GM18517 (cell line): ENCODE measurements around the gene RPUSD1.
"Not testable (repeated sequence)": the region's sequence is repeated elsewhere in the genome, so short reads cannot be mapped to it uniquely, and the experiment has no call there.

Experiments
- ATAC-seq: cut with Tn5 transposase; IDR thresholded peaks from one replicate; pipeline ENCODE4 v1.9.1; 2021; ENCODE audit warnings: mild to moderate bottlenecking, moderate library complexity; ENCODE audit not compliant: unreplicated experiment

RPUSD1 gene

GRCh38 chr16:751152-752006, 36.8 kb downstream of the RPUSD1 start:
- ATAC-seq, result no peak

DNA sequence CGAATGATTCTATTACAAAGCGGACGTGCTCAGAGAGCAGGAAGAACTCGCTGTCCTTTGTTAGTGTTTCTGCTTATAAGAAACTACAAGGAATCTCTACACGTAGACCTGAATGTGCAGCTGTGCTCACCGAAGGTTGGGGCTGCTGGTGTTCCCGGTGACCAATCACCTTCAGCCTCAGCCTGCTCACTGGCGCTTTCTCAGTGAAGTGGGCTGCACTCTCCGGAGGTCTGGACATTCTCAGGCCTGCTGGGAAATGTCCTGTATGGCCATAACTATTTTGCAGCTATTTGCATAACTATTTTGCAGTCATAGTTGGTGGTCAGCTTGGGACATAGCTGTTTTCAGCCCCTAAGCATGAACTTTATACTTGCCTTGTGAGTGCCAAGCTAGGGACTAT, 37.7 kb downstream of the RPUSD1 start:
- no peak for ATAC-seq

DNA sequence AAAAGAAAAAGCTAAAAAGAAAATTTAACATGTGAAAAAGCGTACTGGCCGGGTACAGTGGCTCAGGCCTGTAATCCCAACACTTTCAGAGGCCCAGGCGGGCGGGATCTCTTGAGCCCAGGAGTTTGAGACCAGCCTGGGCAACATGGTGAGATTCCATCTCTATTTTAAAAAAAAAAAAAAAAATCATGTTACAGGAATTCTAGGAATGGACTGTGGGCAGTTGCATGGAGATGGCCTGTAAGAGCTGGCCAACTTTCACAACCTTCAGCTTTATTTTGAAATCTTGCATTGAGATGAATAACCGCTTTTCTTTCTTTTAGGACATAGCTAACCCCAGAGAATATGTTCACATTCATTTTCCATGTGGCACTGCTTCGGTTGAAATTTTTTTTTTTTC, 39.2 kb downstream of the RPUSD1 start:
- no peak for ATAC-seq

- ATAC-seq, result no peak
These were observed 40.0 kb downstream of the RPUSD1 start for GRCh38 chr16:747978-748746.

DNA sequence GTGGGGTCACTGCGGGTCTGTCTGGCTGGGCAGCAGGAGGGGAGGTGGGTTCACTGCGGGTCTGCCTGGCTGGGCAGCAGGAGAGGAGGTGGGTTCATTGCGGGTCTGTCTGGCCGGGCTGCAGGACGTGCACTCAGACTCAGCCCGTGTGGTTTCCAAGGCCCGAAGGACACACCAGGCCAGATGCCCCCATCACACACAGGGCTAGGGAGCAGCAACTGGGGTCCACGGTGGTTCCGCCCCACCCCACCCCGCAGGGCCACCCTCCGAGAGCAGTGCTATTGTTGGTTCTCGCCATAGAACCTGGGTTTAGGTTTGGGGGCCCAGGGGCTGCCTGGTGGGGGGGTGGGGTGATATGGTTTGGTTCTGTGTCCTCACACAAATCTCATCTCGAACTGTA, 41.5 kb downstream of the RPUSD1 start:
- no peak for ATAC-seq

DNA sequence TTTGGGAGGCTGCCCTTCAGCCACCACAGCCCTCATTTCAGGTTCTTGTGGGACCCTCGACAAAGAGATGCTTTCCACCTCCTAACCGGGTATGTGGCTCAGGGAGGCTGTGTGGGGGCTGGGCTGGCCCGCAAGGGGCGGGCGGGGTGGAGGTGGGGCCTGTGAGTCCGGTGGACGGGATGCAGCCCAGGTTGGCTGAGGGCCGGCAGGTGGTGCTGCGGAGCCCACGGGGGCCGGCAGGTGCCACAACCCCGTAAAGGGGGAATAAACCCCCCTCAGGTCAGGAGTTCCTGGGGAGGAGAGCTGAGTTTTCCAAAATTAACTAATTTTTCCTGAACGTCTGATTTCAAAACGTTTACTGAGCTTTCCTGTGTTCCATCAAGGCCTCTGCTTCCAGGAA, 42.4 kb downstream of the RPUSD1 start:
- ATAC-seq, result no peak

- ATAC-seq, result no peak
These were observed 44.2 kb downstream of the RPUSD1 start for GRCh38 chr16:743794-744500.

- ATAC-seq, result not testable (repeated sequence)
These were observed 45.3 kb downstream of the RPUSD1 start for GRCh38 chr16:742894-743293.

GRCh38 chr16:741986-742629, 46.1 kb downstream of the RPUSD1 start:
- no peak for ATAC-seq

GRCh38 chr16:740764-741505, 47.2 kb downstream of the RPUSD1 start, which contains the start of gene CIAO3:
Gene CIAO3, minus strand, starts transcription at chr16:740997. Its CDS starts 12 bp downstream, at chr16:740985.
- peak; percentile 62 for ATAC-seq

GRCh38 chr16:740459-740763, 47.8 kb downstream of the RPUSD1 start:
- ATAC-seq, result no peak

DNA sequence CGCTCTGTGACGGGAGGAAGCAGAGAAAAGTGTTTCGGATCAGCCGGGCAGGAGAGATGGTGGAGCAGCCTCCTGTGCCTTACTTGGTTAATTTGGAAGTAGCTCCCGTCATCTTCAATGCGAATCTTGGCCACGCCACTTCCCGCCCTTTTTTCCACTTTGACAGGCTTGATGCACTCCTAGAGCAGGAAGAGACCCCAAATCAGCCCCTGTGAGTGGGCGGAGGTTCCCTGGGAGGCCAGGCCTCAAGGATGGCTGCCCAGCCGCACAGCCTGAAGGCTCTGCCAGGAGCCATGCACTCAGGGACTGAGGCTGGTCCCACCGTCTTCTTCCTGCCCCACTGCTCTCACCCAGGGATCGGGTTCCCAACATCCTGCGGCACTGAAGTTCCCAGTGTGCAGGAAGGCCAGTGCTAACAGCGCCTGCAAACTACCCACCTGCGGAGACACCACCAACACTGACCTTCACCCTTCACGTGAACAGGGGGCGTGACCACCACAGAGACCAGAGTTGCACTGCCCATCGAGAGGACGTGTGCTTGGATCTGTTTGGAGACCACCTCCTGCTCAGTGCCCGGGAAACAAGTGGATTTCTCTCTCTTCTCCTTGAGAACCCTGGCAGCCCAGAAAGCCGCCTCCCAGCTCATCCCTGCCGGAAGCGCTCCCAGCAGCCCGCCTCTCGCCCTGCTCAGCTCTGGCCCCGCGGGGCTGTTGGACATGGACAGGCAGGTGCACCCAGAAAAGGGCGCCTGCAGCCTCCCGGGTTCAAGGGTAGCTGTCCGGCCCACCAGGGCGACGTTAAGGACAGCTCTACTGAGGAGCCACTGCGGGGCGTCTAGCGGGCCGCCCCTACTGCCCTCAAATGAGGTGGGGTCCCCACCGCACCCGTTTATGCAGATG, 48.4 kb downstream of the RPUSD1 start:
- no peak for ATAC-seq

DNA sequence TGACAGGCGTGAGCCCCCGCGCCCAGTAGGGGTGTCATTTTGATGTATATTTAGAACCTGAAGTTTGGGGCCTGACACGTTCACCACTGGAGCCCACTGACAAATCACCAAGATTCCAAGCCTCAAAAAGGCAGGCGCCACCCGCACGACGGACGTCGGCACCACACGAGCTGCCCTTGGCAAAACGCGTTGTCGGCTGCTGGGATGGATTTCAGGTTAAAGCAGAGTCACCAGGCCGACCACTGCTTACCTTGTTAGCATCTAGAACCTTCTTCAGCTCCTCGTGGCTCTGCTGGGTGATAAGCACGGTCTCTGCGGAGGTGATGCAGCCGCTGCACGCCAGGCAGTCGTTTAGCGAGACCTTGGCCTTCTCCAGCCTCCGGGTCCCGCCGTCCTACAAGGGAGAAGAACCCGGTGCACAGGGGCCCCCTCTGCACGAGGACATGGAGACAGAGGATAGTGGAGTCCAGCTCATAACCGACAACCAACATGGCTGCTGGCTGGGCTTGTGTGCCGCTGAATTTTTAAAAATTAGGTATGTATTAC, 51.2 kb downstream of the RPUSD1 start:
- no peak for ATAC-seq

GRCh38 chr16:735982-736453, 52.2 kb downstream of the RPUSD1 start:
- no peak for ATAC-seq

DNA sequence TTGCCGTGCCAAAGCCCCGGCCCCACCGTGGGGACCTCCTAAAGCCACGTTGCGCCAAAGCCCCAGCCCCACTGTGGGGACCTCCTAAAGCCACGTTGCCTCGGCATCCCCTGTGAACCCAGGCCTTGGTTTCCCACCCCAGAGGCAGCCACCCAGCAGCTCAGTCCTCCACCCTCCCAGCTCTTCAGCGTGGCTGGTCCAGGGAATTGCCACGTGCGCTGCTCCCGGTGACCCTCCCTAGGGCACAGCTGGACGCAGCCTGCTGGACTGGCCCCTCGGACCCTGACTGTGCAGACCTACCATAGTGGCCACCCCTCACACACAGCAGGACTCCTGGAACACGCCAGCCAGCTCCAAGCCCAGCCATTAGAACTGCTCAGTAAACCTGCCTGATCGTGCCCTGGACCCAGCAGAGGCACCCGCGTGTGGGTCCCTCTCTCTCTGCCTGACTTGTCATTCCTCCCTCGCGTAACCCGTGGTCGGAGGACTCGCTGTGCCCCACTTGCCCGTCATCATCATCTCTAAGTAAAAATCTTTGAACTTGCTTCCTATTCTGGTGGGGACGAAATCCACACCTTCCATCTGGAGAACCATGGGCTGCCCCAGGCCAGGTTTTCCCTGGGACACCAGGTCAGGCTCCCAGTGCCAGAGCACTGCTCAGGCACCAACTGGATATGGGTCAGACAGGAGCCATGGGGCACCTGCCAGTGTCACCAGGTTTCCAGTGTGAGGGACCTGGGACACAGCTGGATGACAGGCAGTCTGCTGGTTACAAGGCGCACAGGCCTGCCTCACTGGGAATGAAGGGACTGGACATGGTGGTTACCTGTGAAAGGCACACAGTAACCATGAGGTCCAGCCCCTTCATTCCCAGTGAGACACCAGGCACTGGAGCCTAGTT, 53.0 kb downstream of the RPUSD1 start:
- no peak for ATAC-seq
